Panc1 (cell line): ENCODE measurements around the gene MGRN1.

Experiments used
- CTCF ChIP-seq: fragments of 450-650 bp; IDR thresholded peaks from 2 replicates; pipeline ENCODE4 v1.5.1; 2017; ENCODE audit warnings: mild to moderate bottlenecking
- SIN3A ChIP-seq: IDR thresholded peaks from 2 replicates; pipeline ENCODE4 v1.6.1; 2012; ENCODE audit warnings: low read depth, mild to moderate bottlenecking, low read length, moderate library complexity, borderline replicate concordance; ENCODE audit not compliant: insufficient read depth

- TF ChIP-seq CTCF (no peak), SIN3A (no peak)
These were observed 111.9 kb downstream of the MGRN1 start for GRCh38 chr16:4736546-4736945.
